ENCODE measurements around the gene ZDHHC9. TPM values are rescaled to one million over a fixed set of nuclear protein-coding genes. Genes with fewer than 3 reads are reported as not detected.

The ZDHHC9 gene
- total and polyA plus RNA-seq, 9 of the 15 experiments (the other 6 are each of a cell fraction or from before 2014, with no cell fraction given) = 6.8 to 22.4 (median 9.1) TPM

DNA sequence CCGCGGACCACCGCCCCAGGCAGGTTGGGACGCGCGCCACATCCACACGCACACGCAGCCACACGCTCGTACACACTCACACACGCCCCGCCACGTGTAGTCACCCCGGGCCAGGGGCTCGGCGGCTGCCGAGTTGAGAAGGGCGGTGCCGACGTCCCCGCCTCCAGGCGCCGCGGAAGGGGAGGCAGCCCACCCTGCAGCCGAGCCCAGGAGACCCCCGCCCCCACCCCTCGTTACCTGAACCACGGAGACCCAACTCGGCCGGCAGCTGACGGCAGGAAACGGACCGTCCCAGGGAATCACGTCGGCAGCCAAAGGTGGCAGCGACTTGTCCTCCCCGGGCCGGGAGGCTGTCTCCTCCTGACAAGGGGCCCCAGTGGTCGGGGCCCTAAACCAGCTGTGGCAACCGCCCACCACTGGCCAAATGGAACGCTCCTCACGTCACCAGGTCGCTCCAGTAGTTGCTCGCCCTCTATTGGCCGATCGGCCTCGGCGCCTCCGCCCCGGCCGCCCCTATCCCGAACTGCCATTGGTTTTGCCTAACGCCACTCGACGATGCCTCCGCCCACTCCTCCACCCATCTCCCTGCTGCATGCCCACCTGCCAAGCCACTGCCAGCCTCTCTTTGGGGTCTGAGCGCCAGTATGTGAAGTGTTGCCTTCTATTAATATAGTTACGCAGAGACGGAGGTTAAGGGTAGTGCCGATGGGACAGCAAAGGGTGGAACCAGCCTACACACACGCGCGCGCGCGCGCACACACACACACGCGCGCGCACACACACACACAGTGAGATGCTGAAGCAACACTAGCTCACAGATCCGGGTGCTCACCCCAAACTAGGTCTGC lies at the start of gene ZDHHC9 (continued):
- TF ChIP-seq, protein P1, sequence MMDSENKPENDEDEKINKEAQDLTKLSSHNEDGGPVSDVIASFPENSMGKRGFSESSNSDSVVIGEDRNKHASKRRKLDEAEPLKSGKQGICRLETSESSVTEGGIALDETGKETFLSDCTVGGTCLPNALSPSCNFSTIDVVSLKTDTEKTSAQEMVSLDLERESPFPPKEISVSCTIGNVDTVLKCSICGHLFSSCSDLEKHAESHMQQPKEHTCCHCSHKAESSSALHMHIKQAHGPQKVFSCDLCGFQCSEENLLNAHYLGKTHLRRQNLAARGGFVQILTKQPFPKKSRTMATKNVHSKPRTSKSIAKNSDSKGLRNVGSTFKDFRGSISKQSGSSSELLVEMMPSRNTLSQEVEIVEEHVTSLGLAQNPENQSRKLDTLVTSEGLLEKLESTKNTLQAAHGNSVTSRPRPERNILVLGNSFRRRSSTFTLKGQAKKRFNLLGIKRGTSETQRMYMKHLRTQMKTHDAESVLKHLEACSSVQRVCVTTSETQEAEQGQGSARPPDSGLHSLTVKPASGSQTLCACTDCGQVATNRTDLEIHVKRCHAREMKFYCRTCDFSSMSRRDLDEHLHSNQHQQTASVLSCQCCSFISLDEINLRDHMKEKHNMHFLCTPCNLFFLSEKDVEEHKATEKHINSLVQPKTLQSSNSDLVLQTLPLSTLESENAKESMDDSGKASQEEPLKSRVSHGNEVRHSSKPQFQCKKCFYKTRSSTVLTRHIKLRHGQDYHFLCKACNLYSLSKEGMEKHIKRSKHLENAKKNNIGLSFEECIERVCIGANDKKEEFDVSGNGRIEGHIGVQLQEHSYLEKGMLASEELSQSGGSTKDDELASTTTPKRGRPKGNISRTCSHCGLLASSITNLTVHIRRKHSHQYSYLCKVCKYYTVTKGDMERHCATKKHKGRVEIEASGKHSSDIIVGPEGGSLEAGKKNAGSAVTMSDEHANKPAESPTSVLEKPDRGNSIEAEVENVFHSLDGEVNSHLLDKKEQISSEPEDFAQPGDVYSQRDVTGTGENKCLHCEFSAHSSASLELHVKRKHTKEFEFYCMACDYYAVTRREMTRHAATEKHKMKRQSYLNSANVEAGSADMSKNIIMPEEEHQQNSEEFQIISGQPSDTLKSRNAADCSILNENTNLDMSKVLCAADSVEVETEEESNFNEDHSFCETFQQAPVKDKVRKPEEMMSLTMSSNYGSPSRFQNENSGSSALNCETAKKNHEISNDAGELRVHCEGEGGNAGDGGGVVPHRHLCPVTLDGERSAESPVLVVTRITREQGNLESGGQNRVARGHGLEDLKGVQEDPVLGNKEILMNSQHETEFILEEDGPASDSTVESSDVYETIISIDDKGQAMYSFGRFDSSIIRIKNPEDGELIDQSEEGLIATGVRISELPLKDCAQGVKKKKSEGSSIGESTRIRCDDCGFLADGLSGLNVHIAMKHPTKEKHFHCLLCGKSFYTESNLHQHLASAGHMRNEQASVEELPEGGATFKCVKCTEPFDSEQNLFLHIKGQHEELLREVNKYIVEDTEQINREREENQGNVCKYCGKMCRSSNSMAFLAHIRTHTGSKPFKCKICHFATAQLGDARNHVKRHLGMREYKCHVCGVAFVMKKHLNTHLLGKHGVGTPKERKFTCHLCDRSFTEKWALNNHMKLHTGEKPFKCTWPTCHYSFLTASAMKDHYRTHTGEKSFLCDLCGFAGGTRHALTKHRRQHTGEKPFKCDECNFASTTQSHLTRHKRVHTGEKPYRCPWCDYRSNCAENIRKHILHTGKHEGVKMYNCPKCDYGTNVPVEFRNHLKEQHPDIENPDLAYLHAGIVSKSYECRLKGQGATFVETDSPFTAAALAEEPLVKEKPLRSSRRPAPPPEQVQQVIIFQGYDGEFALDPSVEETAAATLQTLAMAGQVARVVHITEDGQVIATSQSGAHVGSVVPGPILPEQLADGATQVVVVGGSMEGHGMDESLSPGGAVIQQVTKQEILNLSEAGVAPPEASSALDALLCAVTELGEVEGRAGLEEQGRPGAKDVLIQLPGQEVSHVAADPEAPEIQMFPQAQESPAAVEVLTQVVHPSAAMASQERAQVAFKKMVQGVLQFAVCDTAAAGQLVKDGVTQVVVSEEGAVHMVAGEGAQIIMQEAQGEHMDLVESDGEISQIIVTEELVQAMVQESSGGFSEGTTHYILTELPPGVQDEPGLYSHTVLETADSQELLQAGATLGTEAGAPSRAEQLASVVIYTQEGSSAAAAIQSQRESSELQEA (IDR thresholded peaks at IDR 0.05; ENCODE audit: low read depth) = no peak
- TF ChIP-seq, protein P2, sequence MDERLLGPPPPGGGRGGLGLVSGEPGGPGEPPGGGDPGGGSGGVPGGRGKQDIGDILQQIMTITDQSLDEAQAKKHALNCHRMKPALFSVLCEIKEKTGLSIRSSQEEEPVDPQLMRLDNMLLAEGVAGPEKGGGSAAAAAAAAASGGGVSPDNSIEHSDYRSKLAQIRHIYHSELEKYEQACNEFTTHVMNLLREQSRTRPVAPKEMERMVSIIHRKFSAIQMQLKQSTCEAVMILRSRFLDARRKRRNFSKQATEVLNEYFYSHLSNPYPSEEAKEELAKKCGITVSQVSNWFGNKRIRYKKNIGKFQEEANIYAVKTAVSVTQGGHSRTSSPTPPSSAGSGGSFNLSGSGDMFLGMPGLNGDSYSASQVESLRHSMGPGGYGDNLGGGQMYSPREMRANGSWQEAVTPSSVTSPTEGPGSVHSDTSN (CRISPR knock-in tag; IDR thresholded peaks at IDR 0.05; ENCODE audit: low read depth) = peak; percentile 74
- TF ChIP-seq, protein P2 (tag; conservative IDR thresholded peaks at IDR 0.05; ENCODE audit: low read depth) = peak; percentile 96
- no peak for TF ChIP-seq SRSF1 (IDR thresholded peaks at IDR 0.05; ENCODE audit: low read depth, low read length)
- TF ChIP-seq, protein P3, sequence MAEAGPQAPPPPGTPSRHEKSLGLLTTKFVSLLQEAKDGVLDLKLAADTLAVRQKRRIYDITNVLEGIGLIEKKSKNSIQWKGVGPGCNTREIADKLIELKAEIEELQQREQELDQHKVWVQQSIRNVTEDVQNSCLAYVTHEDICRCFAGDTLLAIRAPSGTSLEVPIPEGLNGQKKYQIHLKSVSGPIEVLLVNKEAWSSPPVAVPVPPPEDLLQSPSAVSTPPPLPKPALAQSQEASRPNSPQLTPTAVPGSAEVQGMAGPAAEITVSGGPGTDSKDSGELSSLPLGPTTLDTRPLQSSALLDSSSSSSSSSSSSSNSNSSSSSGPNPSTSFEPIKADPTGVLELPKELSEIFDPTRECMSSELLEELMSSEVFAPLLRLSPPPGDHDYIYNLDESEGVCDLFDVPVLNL (CRISPR knock-in tag; IDR thresholded peaks at IDR 0.05; ENCODE audit: low read depth) = no peak
- peak; percentile 77 for TF ChIP-seq SAP30 (IDR thresholded peaks at IDR 0.05; ENCODE audit: borderline replicate concordance, insufficient read depth, low read depth, low read length, poor library complexity, severe bottlenecking)
- TF ChIP-seq ZNF143 (CRISPR knock-in tag; IDR thresholded peaks at IDR 0.05) = no peak
- TF ChIP-seq POLR3A (IDR thresholded peaks at IDR 0.05; ENCODE audit: borderline replicate concordance, extremely low read depth, insufficient read depth, insufficient read length) = no peak
- no peak for TF ChIP-seq ZFP1 (CRISPR knock-in tag; IDR thresholded peaks at IDR 0.05)
- TF ChIP-seq HNRNPLL (IDR thresholded peaks at IDR 0.05; ENCODE audit: low read depth, low read length, poor library complexity, severe bottlenecking) = no peak
- TF ChIP-seq, protein P4, sequence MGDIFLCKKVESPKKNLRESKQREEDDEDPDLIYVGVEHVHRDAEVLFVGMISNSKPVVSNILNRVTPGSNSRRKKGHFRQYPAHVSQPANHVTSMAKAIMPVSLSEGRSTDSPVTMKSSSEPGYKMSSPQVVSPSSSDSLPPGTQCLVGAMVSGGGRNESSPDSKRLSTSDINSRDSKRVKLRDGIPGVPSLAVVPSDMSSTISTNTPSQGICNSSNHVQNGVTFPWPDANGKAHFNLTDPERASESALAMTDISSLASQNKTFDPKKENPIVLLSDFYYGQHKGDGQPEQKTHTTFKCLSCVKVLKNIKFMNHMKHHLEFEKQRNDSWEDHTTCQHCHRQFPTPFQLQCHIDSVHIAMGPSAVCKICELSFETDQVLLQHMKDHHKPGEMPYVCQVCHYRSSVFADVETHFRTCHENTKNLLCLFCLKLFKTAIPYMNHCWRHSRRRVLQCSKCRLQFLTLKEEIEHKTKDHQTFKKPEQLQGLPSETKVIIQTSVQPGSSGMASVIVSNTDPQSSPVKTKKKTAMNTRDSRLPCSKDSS (IDR thresholded peaks at IDR 0.05; ENCODE audit: low read depth, partially characterized antibody) = no peak
- no peak for TF ChIP-seq ZNF785 (CRISPR knock-in tag; IDR thresholded peaks at IDR 0.05)

Measured in K562 (cell line).